Stimulated activated CD8-positive, alpha-beta memory T cell treated with anti-CD3 and anti-CD28 coated beads, Interleukin-7, amount 100 ng/mL, for 48 hours (primary cell): ENCODE data around the gene ENO3.
A peak's percentile ranks its signal among the peaks of the same experiment; 100 is the strongest.

ENCODE experiments used
- DNase-seq, 2 donors: peaks; one replicate each; pipeline ENCODE4 v3.0.0-alpha.2; 2020; ENCODE audit warnings: low read depth in 1 of 2; ENCODE audit errors: extremely low read depth in 1 of 2

ENO3 gene

DNA sequence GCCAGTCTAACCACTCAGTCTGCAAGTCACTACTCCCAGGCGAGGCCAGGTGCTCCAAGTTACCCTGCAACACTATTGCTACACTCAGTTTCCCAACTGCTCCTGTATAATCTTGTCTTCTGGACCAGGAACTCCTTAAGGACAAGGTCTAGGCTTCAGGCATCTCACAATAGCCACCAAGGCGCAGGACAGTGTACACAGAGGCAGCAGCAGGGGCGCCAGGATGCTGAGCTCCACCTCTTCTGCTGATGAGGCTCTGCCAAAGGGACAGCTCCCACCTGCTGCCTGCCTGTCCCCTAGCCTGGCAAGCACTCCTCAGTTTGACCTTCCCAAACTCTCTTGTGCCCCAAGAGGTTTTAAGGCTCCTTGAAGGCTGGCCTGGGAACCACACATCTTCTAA lies 14.5 kb upstream of the ENO3 start:
- DNase-seq = no peak

DNA sequence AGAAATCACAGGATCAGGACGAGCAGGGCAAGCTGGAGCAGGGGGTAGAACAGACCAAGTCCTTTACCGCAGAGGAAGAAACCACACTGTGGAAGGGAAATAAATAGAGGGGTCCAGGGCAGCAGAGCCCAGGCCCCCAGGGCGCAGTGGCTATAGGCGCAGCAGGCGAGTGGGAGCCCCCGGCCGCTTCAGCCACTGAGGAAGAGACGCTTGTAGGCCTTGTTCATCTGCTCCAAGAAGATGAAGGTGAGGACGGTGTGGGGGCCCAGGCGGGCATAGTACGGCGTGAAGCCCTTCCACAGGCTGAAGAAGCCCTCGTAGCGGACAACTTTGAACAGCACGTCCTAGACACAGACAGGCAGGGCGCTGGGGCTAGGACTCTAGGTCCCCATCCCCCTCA lies 13.4 kb upstream of the ENO3 start:
- no peak for DNase-seq

DNA sequence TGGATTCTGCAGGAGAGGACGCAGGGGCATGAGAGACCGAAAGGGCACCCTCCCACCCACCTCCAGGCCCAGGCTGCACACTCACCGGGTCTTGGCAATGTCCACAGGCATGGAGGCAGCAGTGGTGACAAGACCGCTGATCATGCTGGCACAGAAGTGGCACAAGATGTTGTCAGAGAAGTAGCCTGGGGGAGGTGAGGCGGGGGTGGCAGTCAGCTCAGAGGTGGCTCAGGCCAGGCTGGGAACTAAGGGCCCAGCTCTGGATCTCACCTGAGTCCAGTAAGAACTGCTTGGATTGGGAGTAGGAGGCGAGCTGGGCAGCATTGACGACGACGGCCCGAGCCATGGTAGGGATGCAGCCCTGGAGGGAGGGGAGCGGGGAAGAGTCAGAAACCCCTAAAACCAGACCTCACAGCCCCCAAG lies 12.8 kb upstream of the ENO3 start:
- DNase-seq = no peak

DNA sequence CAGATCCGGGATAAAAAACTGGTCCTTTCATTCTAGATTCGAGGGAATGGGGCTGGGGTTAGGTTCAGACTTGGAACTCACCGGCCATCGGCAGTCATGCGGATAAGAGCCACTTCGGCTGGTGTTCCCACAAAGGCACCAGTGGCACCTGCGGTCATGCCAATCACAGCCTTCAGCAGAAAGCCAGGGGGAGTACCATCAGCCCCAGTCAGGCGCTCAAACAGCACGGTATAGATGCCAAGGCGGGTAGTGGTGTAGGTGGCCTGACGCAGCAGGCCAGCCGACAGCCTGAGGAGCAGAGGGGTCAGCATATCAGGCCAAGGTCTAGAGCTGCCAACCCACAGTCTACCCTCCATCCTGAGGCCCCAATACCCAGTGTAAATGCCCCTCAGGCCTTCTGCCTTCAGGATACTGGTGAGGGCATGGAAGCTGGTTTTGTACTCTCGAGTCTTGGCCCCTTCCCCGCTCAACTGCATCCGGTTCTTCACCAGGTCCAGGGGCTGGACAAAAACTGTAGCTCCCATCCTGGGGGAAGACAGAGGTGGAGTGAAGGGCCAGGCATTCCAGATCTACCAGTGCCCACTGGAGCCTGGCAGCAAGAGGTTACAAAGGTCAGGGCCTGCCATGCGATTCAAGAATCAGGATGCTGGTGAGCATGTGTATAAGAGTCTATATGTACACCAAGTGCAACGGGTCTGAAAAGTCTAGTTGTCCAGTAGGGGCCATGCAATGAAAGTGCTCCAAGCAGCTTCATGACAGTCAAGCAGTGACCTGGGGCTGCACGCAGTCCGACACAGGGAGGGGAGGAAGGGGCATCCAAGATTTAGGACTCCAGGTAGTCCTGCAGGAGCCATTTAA lies 12.0 kb upstream of the ENO3 start:
- DNase-seq = no peak

DNA sequence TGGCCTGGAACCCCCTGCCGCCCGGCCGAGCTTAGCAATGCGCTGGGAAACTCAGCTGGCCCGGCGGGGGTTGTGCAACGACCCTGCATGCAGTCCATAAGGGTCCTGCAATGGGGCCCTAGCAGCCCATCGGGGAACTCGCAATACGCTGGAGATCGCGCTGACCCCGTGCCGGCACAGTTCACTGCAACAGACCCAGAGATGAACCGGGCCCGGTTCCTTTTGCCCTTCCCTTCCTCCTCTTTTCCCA lies 11.4 kb upstream of the ENO3 start:
- DNase-seq = no peak

DNA sequence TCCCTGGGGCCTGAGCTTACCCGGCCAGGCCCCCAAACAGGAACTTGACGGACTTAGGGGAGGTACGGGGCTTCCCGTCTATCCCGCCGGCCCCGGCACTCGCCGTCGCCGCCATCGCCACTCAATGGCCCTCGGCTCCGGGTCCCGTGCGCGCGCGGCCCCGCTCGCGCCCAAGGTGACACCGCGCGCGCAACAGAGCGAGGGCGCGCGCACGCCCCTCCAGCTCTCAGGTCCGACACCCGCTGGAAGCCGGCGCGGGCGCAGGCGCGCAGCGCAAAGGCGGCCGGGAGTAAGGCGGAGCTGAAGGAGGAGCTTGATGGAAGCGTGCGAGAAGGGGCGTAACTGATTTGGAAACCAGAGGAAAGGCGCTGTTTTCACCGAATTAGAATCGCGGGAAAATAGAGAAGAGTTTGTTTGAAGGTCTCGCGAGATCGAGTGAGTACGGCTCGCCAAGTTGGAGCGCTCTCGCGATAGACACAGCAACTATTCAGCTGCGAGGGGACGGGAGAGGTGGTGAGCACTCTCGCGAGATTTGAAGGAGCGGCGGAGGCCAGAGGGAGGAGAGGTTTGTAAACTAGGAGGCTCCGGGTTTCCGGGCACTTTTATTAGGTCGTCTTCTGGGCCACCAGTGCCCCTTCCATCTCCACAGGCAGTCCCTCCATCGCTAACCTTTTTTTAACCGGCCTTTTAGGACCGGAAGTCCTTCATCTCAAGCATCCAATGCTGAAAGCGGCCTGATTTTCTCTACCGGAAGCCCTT lies 10.9 kb upstream of the ENO3 start, which contains the start of the genes RNF167 and SLC25A11:
RNF167 (plus strand) TSS at position 473 of the 759 bp plus-strand sequence. CDS start 642 bp downstream, outside the sequence.
SLC25A11 (minus strand) TSS at position 251 of the 759 bp plus-strand sequence; CDS start at position 115, 136 bp downstream.
- peak; percentile 92 to 97 for DNase-seq

DNA sequence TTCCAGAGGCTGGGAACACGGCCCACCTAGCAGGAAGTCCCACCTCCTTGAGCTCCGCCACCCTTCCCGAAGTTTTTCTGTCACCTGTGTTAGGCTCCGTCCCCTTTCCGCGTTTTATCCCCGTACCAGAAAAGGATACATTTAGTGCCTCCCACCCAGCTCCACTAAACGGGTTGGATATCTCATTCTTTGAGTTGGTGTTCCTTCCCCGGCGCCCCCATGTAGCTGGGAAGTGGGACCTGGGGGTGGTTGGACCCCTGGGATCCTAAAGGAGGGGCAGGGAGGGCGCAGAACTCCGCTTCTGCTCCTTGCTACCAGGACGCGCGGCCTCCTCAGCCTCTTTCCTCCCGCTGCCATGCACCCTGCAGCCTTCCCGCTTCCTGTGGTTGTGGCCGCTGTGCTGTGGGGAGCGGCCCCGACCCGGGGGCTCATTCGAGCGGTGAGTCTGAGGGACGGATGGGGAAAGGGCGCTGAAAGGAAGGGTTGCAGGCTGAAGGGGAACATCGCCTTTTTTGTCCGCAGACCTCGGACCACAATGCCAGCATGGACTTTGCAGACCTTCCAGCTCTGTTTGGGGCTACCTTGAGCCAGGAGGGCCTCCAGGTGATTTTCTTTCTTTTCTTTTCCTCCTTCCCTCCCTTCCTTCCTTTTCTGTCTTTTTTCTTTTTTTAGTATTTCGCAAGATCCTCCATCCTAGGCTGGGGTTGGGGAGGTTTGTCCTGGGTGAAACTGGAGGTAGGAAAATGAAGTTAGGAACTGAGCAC lies 10.2 kb upstream of the ENO3 start:
- no peak for DNase-seq

DNA sequence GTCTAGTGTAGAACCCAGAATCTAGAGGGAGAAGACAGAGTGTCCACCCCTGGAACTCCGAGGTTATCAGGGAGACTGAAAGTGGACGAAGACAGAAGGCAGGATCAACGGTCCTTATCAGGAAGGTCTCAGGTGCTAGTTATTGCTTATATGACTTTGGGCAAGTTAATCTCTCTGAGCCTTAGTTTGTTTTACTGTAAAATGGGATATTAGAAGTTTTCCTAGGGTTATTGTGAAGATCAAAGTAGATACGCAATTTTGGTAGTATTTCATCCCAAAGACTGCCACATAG lies 9.7 kb upstream of the ENO3 start:
- DNase-seq = no peak

DNA sequence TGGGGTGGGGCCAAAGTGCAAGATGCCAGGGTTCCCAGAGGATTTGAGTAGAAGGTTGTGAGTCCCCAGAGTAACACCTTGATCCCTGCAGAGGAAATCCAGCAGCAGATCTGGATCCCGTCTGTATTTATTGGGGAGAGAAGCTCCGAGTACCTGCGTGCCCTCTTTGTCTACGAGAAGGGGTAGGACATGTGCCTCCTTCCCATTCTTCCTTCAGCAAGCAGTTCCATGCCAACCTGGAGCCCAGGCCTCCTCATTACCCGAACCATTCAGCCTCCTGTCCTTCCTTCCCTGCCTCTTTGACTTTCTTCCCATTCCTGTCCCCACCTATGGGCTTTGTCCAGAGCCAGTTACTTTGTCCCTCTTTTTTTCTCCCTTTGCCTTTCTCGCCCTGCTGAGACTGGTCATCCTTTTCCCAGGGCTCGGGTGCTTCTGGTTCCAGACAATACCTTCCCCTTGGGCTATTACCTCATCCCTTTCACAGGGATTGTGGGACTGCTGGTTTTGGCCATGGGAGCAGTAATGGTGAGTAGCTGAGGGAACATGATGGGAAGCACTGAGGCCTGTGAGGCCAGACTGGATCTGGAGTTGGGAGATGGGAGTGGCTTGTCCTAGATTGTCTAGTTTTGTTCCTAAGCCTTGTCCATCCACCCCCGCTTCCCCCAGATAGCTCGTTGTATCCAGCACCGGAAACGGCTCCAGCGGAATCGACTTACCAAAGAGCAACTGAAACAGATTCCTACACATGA lies 8.0 kb upstream of the ENO3 start:
- DNase-seq = no peak

DNA sequence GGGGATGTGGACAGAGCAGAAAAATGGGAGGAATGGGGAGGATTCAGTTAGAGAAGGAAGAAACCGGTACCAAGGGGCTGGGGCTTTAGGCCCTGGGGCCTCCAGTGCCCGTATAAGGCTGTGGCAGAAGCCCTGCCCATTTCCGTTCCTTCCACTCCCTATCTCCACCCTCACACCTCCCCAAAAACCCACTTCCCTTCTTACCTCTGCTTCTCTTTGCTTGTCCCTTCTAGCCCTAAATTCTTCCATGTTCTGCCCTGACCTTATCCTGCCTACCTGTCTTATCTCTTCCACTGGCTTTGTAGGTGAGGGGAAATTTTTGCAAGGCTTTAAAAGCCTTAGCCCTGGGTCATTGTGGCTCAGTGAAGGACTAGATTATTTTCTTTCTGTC lies 6.8 kb upstream of the ENO3 start:
- peak in 1 of 2 donors; percentile 28 for DNase-seq

DNA sequence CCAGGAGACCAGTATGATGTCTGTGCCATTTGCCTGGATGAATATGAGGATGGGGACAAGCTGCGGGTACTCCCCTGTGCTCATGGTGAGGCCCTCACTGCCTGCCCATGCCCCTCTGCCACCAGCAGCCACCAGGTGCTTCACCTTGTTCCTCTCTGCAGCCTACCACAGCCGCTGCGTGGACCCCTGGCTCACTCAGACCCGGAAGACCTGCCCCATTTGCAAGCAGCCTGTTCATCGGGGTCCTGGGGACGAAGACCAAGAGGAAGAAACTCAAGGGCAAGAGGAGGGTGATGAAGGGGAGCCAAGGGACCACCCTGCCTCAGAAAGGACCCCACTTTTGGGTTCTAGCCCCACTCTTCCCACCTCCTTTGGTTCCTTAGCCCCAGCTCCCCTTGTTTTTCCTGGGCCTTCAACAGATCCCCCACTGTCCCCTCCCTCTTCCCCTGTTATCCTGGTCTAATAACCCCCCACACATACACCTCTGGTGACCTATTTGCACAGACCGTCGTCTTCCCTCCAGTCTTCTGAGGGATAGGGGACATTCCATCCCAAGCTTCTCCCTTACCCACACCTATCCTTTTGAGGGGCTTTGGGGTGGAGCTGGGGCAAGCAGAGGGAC lies 6.3 kb upstream of the ENO3 start:
- no peak for DNase-seq

DNA sequence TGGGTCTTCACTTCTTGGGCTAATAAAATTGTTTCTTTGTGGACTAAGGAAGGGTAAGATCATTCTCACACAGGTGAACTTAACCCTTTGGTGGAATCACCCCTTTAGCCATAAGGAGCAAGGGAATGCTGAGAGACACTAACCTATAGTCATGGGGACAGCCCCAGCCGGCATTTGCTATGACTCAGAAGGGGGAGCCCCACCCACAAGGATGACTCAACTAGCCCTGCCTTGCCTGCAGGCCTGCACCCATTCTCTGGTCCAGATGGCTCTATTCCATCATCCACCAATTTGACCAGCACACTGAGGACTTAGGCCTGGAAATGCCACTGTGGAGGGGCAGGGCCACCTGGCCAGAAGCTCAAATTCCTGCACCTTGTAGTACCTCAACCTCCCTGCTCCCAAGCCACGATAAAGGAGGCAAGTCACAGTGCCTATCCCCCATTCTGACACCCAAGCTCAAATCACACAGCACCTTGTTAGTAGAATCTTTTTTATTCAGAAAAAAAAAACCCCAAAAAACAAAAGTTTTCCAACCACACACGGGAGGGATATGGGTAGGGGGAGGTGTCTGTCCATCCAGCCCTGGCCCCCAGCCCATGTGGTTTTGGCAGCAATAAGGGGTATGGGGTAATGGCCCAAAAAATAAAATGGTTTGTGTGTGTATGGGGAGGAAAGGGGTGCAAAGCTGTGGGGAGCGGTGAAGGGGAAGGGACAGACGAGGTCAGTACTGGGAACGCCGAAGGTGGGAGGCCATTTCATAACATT lies 5.6 kb upstream of the ENO3 start:
- peak; percentile 70 to 84 for DNase-seq

DNA sequence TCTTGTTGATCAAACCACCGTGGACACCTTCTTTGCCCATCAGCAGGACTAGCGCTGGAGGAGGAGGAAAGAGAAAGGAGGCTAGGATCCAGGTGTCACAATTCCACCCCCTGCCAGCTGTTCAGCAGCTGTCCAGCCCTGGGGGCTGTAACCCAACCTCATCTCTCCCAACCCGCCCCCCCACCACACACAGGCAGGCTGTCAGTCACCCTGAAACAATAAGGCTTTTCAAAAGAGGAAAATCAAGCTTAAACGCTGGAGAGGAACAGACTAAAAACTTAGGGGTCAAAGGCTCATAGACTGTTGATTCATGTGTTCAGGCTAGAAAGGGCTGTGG lies 5.0 kb upstream of the ENO3 start:
- DNase-seq = no peak

DNA sequence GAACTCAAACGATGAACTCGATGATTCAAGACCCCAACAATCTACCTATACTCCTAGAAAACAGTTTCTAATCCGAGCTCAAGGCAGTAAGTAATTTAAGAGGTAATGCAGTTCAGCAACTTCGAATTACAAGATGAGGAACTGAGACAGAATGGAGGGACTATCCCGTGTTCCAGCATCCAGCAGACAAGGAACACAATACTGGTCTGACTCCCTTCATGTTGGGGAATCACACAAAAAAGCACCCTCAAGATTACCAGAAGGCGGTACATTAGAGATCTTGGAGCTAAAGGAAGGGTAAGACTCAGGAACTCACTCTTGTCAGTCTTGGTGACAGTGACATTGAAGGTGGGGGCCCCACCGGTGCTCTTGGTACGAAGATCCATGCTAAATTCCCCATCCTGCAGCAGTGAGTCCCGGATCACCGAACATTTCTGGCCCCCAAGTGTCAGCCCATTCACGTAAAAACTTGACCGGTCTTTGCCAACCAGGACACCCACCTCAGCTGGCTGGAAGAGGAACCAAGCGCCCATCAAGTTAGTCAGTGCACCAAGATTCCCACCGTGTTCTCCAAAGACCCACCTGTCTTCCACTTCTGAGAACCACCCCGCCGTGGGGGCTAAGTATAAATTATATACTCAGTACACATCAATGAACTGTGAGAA lies 4.5 kb upstream of the ENO3 start:
- DNase-seq = no peak

DNA sequence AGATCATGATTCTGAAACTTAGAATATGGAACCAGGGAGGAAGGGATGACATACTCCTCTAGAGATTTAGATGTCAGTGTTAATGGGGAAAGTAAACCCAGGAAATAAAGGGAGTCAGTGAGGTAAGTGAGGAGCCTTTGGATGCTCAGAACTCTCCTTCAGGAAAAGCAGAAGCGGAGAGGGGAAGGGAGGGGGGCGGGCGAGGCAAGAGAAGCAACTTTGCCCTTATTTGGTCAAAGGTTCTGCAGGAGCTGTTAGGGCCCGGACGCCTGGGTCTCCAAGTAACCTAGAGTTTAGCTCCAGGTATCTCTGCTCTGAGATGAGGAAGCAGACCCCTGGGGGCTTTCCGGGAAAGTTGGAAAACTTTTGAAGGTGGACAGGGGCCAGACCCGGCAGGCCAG lies 3.9 kb upstream of the ENO3 start:
- DNase-seq = no peak

DNA sequence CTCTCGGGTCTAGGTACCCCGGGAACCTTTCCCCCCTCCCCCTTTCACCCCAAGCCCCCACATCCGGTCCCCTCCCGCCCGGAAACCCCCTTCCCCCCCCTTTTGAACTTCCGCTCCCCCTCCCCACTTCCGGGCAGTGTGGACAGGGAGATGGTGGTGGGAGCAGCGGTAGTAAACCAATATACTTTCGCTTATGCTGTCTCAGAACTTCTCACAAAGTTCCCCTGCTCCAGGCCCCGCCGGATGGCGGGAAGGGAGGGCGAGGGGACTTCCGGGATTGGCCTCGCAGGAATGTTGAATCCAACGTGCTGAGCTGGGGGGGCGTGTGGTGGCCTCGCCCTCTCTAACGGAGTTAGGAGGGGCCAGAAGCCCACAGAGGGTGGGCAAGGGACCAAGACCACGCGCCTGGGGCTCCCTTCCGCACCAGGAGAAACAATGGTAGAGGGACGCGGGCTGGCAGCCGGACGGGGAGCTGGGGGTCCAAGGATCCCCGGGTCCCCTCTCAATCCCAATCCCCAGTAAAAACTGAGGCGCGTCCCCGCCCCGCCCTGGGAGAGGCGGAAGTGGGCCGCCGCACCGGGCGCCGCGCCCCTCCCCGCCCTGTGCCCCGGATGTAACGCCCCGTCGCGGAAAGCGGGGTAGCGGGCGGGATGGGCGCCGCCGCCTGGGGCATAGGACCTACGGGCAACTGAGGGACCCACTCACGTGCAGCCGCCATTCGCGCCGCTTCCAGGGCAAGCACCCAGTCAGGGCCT lies 3.3 kb upstream of the ENO3 start:
- peak in 1 of 2 donors; percentile 53 for DNase-seq

DNA sequence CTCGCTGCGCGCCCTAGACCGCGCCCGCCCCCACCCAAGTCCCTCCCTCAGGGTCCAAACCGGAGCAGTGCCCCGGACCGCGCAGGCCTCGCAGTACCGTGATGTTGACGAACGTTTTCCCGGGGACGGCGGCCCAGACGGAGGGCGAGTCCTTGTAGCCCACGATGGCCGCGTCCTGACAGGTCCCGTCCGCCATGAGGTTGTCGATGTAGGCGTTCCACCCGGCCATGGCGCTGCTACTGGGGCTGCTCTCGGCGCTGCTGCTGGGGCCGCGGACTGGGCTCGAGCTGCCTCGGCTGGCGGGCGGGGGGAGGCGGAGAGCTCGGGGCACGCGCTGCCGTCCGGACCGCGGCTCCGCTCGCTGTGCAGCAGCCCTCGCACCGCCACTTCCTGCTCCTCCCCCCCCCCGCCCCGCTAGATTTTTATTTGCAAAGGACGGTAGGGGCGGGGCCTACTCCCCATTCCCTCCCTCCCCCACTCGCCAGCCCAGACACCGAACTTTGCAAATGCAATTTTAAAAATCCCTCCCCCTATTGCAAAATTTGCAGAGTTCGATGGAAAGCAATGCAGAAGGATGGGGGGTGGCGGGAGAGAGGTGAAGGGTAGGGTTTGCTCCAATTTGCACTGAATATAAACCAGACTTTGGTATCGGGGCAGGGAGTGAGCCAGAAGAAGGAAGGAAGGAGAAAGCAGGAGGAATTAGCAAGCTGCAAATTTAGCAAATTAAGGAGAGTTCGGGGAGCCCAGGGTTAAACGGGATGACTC lies 2.6 kb upstream of the ENO3 start, which contains the start of gene PFN1:
PFN1 (minus strand) TSS at position 365 of the 765 bp plus-strand sequence; CDS start at position 229, 136 bp downstream.
- DNase-seq = peak; percentile 77 to 87

DNA sequence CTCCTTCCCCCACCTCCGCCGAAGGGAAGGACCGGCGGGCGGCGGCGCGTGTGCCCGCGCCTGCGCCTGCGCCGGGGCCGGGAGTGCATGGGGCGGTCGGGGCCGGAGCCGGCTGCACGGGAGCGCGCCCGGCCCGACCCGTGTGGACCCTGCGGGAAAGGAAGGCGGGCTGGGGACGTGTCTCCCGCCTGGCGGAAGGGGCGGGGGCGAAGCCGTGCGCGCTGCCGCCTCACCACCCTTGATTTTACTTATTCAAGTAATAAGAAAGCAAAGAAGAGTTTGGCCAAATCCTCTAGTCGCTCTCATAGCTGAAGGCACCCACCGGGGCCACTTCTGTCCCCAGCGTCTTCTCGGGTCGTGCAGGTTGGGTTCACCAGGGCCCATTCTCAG lies 2.0 kb upstream of the ENO3 start:
- peak in 1 of 2 donors; percentile 64 for DNase-seq
